Fibroblast of skin of scalp (primary cell): Measurements from ENCODE around the gene TRPC3.

Source experiments
- DNase-seq: peaks from one replicate; pipeline ENCODE4 v3.0.0-alpha.2; 2013

The TRPC3 gene

GRCh38 chr4:121873604-121874003, 78.3 kb downstream of the TRPC3 start:
- peak; percentile 21 for DNase-seq

GRCh38 chr4:121869841-121870822, 81.7 kb downstream of the TRPC3 start, which contains the start of gene BBS7:
BBS7 (minus strand) TSS chr4:121870474; CDS start chr4:121870313, 161 bp downstream.
- DNase-seq, result peak; percentile 97

DNA sequence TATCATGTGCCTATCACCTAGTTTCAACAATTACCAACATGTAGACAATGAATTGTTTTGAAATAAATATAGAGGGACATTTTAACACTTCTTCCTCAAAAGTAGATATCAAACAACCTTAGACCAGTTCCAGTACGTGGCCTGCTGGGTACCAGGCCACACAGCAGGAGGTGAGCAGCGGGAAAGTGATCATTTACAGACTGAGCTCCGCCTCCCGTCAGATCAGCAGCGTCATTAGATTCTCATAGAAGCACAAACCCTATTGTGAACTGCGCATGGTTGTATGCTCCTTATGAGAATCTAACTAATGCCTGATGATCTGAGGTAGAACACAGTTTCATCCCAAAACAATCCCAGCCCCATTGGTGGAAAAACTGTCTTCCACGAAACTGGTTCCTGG, 88.1 kb downstream of the TRPC3 start:
- no peak for DNase-seq

- no peak for DNase-seq
These were observed 90.4 kb downstream of the TRPC3 start for GRCh38 chr4:121861426-121861825.

DNA sequence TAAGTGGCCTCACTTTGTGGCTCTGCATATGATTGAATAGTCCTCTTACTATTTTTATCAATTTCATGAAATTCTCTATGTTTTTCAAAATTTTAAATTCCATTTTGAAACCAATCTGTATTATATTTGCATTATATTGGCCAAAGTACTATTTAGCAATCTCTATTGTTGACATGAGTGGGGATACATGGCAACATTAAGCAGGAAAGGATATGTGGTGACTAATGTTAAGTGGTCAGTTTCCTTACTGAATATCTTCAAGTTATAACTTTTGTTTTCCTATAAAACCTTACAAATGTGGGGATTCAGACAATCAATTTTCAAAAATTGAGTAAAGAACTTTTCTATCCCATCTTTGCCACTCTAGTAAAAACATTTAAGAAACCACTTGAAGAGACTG, 91.7 kb downstream of the TRPC3 start:
- DNase-seq, result no peak

DNA sequence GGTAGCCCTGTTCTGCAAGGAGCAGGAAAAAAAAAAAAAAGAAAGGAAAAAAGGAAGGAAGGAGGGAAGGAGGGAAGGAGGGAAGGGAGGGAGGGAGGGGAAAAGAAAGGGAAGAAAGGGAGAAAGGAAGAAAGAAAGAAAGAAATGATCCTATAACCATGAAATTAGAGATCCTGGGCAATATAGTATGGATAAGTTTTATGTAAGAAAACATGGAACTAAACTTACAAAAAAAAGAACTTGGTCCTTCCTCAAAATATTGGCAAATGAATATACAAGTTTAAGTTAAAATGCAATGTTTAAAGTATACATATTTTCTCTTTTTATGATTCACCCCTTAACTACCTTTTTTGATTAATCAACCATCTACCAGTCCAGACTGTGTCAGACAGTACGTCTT, 100.5 kb downstream of the TRPC3 start:
- no peak for DNase-seq

DNA sequence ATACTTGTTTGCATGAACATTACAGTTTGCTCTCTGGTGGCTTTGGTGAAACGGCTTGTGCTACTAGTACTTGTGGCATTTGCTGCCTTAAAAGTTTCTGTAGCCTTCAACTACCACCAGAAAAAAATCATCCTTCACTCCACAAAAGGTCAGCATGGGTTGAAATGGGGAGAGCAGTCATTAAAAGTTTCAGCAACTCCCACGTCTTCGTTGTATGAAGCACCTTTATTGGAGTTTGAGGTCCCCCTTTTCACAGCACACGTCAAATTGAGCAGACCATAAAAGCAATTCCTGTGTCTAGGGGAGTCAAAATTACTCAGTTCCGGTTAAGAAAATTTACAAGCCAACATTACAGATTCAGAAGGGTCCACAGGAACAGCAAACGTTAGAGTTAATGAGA, 105.2 kb downstream of the TRPC3 start:
- DNase-seq, result no peak

DNA sequence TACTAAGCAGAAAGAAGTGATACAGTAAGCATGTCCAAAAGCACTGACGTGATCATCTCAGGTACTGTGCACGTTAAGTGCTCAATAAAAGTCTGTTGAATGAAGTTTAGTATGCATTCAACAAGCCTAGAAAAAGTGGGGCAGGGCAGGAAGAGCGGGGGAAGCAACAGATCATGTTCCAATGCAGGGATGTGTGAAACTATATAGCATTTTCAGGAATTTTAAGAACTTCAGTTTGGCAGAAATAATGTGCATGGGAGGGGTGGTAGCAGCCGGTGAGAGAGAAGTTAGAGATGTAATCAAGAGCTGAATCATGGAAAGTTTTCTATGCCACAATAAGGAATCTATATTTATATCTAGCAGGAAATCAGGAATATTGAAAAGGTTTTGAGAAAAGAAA, 109.0 kb downstream of the TRPC3 start:
- DNase-seq, result no peak

DNA sequence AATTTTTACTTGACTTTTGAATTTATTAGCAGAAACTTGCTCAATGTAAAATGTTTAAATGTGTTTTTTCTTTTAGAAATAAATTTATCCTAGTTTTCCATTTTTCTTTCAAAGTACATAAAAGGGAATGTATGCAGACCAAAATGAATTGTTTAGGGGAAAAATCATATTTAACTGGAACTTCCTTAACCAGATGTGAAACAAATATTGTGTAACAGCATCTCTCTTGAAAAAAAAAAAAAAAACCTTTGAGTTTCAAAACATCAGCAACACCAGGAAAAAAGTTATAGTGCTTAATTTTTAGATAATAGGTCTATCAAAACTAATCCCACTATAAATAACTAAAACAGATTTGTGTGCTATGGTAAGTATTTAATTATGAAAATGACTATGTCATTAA, 113.7 kb downstream of the TRPC3 start:
- DNase-seq, result no peak

- DNase-seq, result peak; percentile 39
These were observed 122.3 kb downstream of the TRPC3 start for GRCh38 chr4:121829511-121829910.
